Endothelial cell of coronary artery (primary cell): ENCODE results near the gene SPDYE2. TPM values are rescaled to one million over a fixed set of nuclear protein-coding genes. Genes with fewer than 3 reads are reported as not detected.

ENCODE experiments used
- total RNA-seq: library from RNA; depleted of rRNA; stranded (reverse); fragments of >200 nt; gene quantifications from 2 replicates; pipeline ENCODE4 v1.2.3, GENCODE V29; 2014

SPDYE2 gene, protein sequence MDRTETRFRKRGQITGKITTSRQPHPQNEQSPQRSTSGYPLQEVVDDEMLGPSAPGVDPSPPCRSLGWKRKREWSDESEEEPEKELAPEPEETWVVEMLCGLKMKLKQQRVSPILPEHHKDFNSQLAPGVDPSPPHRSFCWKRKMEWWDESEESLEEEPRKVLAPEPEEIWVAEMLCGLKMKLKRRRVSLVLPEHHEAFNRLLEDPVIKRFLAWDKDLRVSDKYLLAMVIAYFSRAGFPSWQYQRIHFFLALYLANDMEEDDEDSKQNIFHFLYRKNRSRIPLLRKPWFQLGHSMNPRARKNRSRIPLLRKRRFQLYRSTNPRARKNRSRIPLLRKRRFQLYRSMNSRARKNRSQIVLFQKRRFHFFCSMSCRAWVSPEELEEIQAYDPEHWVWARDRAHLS
- not detected in 2 replicates for total RNA-seq

GRCh38 chr7:102550808-102551422 is at the start of gene SPDYE2:
TSS of gene SPDYE2 (plus strand) at chr7:102551226. CDS start at chr7:102553256, 2,030 bp downstream.

DNA sequence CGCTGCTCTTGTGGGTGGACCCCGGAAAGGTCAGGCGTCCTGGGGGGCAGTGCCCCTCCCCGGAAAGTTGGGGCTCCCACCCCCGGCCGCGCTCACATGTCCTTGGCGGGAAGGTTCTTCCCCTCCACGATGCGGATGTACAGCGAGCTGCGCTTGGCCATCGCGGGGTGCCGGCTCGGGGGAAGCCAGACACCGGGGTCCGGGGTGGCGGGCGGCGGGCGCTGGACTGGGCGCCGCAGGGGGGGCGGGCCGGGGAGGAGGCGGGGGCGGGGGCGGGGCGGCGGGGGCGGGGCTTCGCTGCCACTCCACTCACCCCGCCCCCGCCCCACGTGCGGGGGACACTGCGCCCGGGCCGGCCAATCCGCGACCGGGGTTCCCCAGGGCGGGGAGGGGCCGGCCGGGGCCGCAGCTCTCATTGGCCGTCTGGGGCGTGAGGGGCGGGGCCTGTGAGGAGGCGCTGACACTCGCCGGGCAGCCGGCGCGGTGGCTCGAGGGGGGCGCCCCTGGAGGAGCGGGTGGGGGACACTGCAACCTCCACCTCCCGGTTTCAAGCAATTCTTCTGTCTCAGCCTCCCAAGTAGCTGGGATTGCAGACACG is 33.4 kb upstream of the SPDYE2 start, which contains the start of gene RASA4B:
TSS of gene RASA4B (minus strand) at position 228 of the 598 bp plus-strand sequence. CDS start at position 161, 67 bp downstream.

GRCh38 chr7:102543596-102543995 is 7.4 kb upstream of the SPDYE2 start, which contains the start of gene UPK3BL2:
TSS of gene UPK3BL2 (minus strand) at chr7:102543696. CDS start at chr7:102543636, 60 bp downstream.

GRCh38 chr7:102572261-102573239 is 21.5 kb downstream of the SPDYE2 start, which contains the start of gene POLR2J3:
TSS of gene POLR2J3 (minus strand) at chr7:102572583. CDS start at chr7:102572521, 62 bp downstream.

Other genes starting within 250 kb of the SPDYE2 start
- gene SPDYE6, start 194.8 kb upstream of the SPDYE2 start, total RNA-seq, result not detected in 2 replicates
- 10.8 and 14.2 TPM in 2 replicates for gene PRKRIP1, start 154.9 kb upstream of the SPDYE2 start, total RNA-seq
- gene ORAI2, start 117.7 kb upstream of the SPDYE2 start, total RNA-seq, result 64.3 and 74.0 TPM in 2 replicates
- gene ALKBH4, start 86.4 kb upstream of the SPDYE2 start, total RNA-seq, result 8.6 and 12.1 TPM in 2 replicates
- 23.4 and 26.4 TPM in 2 replicates for gene LRWD1, start 86.2 kb upstream of the SPDYE2 start, total RNA-seq
- 29.0 and 31.5 TPM in 2 replicates for gene POLR2J, start 72.3 kb upstream of the SPDYE2 start, total RNA-seq
- gene RASA4B, start 33.4 kb upstream of the SPDYE2 start, total RNA-seq, result 1.5 and 2.1 TPM in 2 replicates
- 3.2 and 3.6 TPM in 2 replicates for gene UPK3BL2, start 7.5 kb upstream of the SPDYE2 start, total RNA-seq
- 26.5 and 28.0 TPM in 2 replicates for gene POLR2J3, start 21.4 kb downstream of the SPDYE2 start, total RNA-seq
- gene RASA4, start 65.5 kb downstream of the SPDYE2 start, total RNA-seq, result 3.7 and 7.8 TPM in 2 replicates
- gene UPK3BL1, start 91.6 kb downstream of the SPDYE2 start, total RNA-seq, result 2.4 and 14.8 TPM in 2 replicates
- gene SPDYE2B, start 99.1 kb downstream of the SPDYE2 start, total RNA-seq, result not detected in 2 replicates
- 2.6 and 3.0 TPM in 2 replicates for gene POLR2J2, start 120.4 kb downstream of the SPDYE2 start, total RNA-seq
- 7.8 and 9.4 TPM in 2 replicates for gene FAM185A, start 197.8 kb downstream of the SPDYE2 start, total RNA-seq